ENCODE data around the gene CBX4. TPM values are rescaled to one million over a fixed set of nuclear protein-coding genes. Genes with fewer than 3 reads are reported as not detected.

The CBX4 gene
- total RNA-seq, 2 donors from 2014 or later: 8.7 to 9.1 TPM

DNA sequence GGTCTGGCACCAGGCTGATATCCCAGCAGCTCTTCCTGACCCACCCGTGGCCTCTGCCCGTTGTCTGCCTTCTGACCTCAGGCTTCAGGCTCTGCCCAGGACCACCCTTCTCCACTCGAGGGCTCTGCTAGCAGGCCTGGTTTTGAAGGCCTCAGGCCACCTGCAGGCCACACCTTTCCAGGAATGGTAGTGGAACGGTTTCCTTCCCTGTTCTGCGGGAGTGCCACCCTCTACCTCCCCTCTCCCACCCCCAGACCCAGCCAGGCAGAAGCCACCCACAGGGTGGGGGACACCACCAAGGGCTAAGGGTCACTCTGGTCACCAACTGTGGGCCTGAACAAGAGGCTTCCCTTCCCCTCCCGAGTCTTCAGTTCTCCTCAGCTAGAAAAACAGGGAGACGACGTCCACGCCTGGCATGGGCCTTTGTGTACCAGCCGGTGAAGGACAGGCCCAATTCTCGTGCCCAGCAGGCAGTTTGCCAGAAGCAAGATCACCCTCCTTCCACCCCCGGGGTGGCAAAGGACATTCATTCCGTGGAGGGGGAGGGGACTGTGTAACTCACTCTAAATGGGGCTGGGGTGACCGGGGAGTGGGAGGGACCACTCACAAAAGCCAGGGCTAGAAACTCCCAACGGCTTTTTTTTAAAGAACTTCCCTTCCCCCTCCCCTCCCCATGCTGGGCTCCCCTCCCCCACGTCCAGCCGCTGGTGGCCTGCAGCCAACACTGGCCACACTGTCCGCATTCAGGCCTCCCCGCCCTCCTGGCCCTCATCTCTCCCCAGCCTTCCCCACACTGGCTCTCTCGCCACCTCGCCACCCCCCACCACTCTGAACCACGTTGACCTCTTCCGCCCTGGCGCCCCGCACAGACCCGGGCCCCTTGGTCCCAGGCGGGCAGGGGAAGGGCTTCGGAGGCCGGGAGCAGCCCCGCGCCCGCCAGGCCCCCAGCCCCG is 7.7 kb downstream of the CBX4 start:
- no peak overlapping the region for H3K4me3 Mint-ChIP-seq
- no peaks in the 10 kb centered on the region for H3K9me3 Mint-ChIP-seq
- peaks cover 4% of the 10 kb centered on the region for H3K4me1 Mint-ChIP-seq

GRCh38 chr17:79830763-79831264 is 8.4 kb downstream of the CBX4 start:
- Mint-ChIP-seq H3K9me3 (no peaks in the 10 kb centered on the region), H3K4me1 (peaks cover 4% of the 10 kb centered on the region), H3K4me3 (no peak overlapping the region), H3K27ac (no peak overlapping the region), H3K36me3 (ENCODE audit: low read depth) (peaks cover 16% of the 10 kb centered on the region), H3K27me3 (no peaks in the 10 kb centered on the region)
- ATAC-seq (replicated peaks): no peak

More for the DNA sequence above, 7.7 kb downstream of the CBX4 start:
- no peak overlapping the region for H3K27ac Mint-ChIP-seq
- ATAC-seq (replicated peaks): no peak
- peaks cover 16% of the 10 kb centered on the region for H3K36me3 Mint-ChIP-seq (ENCODE audit: low read depth)
- no peaks in the 10 kb centered on the region for H3K27me3 Mint-ChIP-seq

GRCh38 chr17:79830303-79830702 is 8.9 kb downstream of the CBX4 start:
- no peak overlapping the region for H3K27ac Mint-ChIP-seq
- no peak for ATAC-seq (replicated peaks)
- H3K27me3 Mint-ChIP-seq: no peaks in the 10 kb centered on the region

DNA sequence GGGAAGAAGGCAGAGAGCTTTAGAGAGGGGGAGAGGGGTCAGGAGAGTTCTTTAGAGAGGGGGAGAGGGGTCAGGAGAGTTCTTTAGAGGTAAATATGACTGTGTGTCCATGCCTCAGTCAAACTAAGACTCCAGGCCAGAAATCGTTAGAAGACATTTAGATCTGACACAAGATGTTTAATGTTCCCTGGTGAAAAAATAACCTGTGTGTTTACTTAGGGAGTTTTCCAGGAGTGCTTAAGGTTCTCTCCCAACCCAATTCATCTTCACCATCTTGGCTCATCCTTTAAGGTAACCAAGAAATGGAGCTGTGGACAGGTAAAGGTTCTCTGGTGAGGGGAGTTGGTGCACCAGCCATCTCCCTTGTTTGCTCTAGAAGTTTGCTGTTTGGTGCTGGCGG is 9.8 kb downstream of the CBX4 start:
- Mint-ChIP-seq H3K36me3 (ENCODE audit: low read depth) (peaks cover 8% of the 10 kb centered on the region), H3K9me3 (no peaks in the 10 kb centered on the region), H3K4me1 (peaks cover 4% of the 10 kb centered on the region), H3K27ac (no peak overlapping the region), H3K4me3 (no peak overlapping the region), H3K27me3 (peaks cover 2% of the 10 kb centered on the region)
- no peak for ATAC-seq (replicated peaks)

More at GRCh38 chr17:79830303-79830702, 8.9 kb downstream of the CBX4 start:
- Mint-ChIP-seq H3K36me3 (ENCODE audit: low read depth) (peaks cover 16% of the 10 kb centered on the region), H3K4me3 (no peak overlapping the region), H3K9me3 (no peaks in the 10 kb centered on the region), H3K4me1 (peaks cover 4% of the 10 kb centered on the region)

DNA sequence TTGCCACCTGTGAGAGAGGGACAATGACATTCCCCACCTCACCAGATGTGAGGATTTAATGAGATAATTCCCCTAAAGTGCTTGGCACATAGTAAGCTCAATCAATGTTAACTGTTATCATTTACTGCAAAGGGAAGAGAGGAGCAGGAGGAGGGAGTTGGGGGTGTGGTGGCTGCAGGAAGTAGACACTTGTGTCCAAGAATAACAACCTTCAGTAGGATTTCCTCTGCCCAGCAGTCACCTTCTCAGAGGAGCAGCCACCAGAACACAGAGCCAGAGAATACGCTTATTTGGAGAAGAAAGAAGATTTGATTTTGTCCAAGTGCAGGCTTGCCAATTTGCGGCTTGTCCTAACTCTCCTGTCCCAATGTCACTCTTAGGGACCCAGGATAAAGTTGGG is 10.2 kb downstream of the CBX4 start:
- Mint-ChIP-seq H3K4me3 (no peak overlapping the region), H3K27ac (no peak overlapping the region)
- ATAC-seq (replicated peaks): no peak

DNA sequence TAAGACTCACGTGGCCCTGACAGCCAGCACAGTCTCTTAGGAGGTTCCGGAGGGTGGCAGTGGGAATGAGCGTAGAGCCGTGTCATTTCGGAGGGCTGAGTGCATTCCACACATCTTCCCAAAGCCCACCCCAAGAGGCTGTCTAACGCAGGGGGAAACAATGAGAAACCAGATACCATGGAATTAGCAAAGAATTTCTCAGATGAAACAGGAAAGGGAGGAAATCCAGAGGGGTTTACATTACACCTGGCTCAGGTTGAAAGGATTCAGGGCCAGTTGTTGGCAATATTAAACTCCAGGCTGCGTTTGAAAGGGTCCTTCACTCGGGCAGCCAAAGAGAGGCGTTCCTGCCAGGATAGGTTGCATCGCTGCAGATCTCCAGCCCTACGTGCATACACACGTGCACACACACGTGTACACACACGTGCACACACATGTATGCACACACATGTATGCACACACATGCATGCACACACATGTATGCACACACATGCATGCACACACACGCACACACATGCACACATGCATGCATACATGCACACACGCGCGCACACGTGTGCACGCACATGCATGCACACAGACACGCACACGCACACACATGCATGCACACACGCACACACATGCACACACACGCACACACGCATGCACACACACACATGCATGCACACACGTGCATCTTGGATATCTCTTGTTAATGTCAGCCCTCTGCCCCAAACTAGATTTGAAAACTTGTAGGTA is 12.2 kb downstream of the CBX4 start:
- H3K4me1 Mint-ChIP-seq: no peaks in the 10 kb centered on the region
- H3K9me3 Mint-ChIP-seq: no peaks in the 10 kb centered on the region
- H3K36me3 Mint-ChIP-seq (ENCODE audit: low read depth): no peaks in the 10 kb centered on the region
- no peak for ATAC-seq (replicated peaks)
- H3K4me3 Mint-ChIP-seq: no peak overlapping the region
- no peak overlapping the region for H3K27ac Mint-ChIP-seq
- H3K27me3 Mint-ChIP-seq: peaks cover 3% of the 10 kb centered on the region

More for the DNA sequence above, 10.2 kb downstream of the CBX4 start:
- Mint-ChIP-seq H3K27me3 (peaks cover 3% of the 10 kb centered on the region), H3K36me3 (ENCODE audit: low read depth) (peaks cover 6% of the 10 kb centered on the region), H3K4me1 (peaks cover 4% of the 10 kb centered on the region), H3K9me3 (no peaks in the 10 kb centered on the region)

DNA sequence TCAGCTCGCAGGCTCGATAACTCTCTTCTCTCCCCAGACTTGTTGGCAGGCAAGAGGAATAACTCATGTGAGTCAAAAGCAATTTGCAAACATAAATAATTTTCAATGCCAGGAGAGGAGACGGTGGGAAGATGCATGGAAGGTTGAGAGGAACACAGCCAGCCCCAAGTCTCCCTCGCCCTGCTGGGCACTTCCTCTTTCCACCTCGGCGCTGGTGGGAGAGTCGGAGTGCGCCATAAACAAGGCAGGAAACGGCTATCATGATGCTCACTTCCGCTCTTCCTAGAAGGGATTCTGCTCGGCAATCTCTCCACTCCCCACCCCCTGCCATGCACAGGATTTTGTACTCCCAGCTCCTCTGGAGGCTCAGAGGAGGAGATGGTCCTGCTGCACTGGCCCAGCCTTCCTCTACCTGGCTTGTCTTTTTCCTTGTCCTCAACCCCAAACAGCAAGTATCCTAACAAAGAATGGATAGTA is 13.0 kb downstream of the CBX4 start:
- H3K4me3 Mint-ChIP-seq: peak overlapping the region; percentile 4

DNA sequence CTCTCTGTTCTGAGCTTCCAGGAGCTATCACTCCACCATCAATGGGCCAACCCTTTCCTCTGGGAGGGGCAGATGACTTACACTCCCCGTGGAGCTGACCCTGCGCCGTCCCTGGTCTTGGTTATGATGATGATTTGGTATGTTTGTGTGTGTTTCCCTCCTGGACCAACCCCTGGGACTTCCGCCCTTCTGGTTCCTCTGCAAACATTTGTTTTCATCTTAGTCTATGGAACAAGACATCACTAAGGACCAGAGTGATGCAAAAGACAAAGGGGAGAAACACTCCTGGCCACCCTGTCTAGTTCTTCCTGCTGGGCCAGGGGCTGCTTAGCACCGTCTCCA is 13.7 kb downstream of the CBX4 start:
- no peak overlapping the region for H3K4me3 Mint-ChIP-seq
- H3K27ac Mint-ChIP-seq: no peak overlapping the region
- no peaks in the 10 kb centered on the region for H3K9me3 Mint-ChIP-seq
- H3K27me3 Mint-ChIP-seq: peaks cover 3% of the 10 kb centered on the region
- H3K4me1 Mint-ChIP-seq: no peaks in the 10 kb centered on the region
- no peaks in the 10 kb centered on the region for H3K36me3 Mint-ChIP-seq (ENCODE audit: low read depth)
- ATAC-seq (replicated peaks): no peak

More for the DNA sequence above, 13.0 kb downstream of the CBX4 start:
- Mint-ChIP-seq H3K36me3 (ENCODE audit: low read depth) (no peaks in the 10 kb centered on the region), H3K27ac (no peak overlapping the region), H3K4me1 (no peaks in the 10 kb centered on the region), H3K9me3 (no peaks in the 10 kb centered on the region), H3K27me3 (peaks cover 3% of the 10 kb centered on the region)
- ATAC-seq (replicated peaks): no peak

- no peaks in the 10 kb centered on the region for H3K4me1 Mint-ChIP-seq
- H3K4me3 Mint-ChIP-seq: no peak overlapping the region
- no peak for ATAC-seq (replicated peaks)
- no peaks in the 10 kb centered on the region for H3K36me3 Mint-ChIP-seq (ENCODE audit: low read depth)
- no peaks in the 10 kb centered on the region for H3K9me3 Mint-ChIP-seq
- no peak overlapping the region for H3K27ac Mint-ChIP-seq
- H3K27me3 Mint-ChIP-seq: peaks cover 3% of the 10 kb centered on the region
Measured at GRCh38 chr17:79824893-79825579, 14.2 kb downstream of the CBX4 start.

DNA sequence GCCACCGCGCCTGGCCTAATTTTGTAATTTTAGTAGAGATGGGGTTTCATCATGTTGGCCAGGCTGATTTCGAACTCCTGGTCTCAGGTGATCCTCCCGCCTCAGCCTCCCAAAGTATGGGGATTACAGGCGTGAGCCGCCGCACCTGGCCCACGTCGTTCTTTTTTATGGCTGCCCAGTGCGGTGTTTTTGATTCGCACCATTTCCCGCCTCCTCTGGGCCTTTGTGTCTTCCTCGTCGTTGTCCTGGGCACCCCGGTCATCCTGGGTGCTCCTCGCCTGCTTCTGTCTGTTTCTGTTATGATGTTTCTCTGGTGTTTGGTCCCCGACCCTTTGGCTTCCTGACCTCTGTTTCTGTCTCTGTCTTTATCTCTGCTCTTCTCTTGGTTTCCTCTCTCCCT is 15.0 kb downstream of the CBX4 start:
- Mint-ChIP-seq H3K27ac (no peak overlapping the region), H3K4me1 (no peaks in the 10 kb centered on the region), H3K4me3 (no peak overlapping the region), H3K9me3 (no peaks in the 10 kb centered on the region), H3K36me3 (ENCODE audit: low read depth) (no peaks in the 10 kb centered on the region), H3K27me3 (peaks cover 3% of the 10 kb centered on the region)
- ATAC-seq (replicated peaks): no peak

DNA sequence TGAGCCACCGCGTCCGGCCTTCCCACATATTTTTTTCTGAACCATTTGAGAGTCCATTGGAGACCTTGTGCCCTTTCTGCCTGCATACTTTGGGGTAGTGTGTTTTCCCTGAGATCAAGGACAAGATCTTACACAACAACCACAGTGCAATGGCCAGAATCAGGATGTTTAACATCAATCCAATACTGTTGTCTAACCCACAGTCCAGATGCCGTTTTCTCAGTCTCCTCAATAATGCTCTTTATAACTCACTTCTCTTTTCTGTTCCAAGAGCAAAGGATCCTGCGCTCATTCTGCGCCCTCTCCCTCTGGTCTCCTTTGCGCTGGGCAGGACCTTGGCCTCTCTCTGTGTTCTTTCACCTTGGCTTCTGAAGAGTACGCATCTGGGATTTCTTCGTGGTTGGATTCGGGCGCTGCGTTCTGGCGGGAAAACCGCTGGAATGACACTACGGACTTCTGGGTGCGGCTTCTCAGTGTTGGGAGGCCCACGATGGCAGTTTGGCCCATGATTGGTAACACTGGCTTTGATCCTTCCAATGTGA is 16.6 kb downstream of the CBX4 start:
- no peaks in the 10 kb centered on the region for H3K36me3 Mint-ChIP-seq (ENCODE audit: low read depth)
- H3K4me3 Mint-ChIP-seq: no peak overlapping the region
- ATAC-seq (replicated peaks): no peak
- H3K9me3 Mint-ChIP-seq: no peaks in the 10 kb centered on the region
- no peak overlapping the region for H3K27ac Mint-ChIP-seq
- H3K27me3 Mint-ChIP-seq: peaks cover 8% of the 10 kb centered on the region
- H3K4me1 Mint-ChIP-seq: no peaks in the 10 kb centered on the region

DNA sequence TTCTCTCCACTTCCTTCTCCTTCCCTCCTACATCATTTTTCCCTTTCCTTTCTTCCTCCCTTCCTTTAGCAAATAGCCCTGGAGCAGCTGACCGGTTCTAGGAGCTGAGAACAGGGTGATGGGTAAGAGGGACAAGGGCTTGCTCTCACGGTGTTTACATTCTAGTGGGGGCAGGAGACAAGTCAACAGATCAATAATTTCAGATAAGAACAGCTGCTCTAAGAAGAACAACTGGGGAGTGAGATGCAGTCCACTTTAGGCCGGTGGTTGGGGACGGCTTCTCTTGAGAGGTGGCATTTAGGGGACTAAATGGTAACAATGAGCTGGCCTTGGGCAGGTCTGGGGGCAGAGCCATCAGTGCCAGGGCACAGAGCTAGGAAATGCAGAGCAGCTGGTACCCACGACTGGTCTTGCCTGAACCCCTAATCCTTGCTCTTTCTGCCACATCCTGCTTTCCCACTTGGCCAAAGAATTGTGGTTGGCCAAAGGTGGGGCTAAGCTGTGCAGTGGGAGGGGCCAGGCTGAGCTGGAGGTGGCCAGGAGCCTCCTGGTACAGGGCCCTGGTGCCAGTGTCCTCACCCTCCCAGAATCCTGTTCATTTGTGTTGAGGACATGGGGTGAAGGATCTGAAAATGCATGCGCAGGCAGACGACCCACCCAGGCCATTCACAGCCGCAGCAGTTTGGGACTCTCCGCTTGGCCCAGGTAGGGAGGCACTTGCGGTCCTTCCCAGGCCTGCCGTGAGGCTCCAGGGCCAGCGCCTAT is 17.7 kb downstream of the CBX4 start:
- Mint-ChIP-seq H3K27ac (no peak overlapping the region), H3K4me1 (no peaks in the 10 kb centered on the region), H3K9me3 (no peaks in the 10 kb centered on the region), H3K4me3 (no peak overlapping the region), H3K36me3 (ENCODE audit: low read depth) (no peaks in the 10 kb centered on the region), H3K27me3 (peaks cover 14% of the 10 kb centered on the region)
- ATAC-seq (replicated peaks): no peak

DNA sequence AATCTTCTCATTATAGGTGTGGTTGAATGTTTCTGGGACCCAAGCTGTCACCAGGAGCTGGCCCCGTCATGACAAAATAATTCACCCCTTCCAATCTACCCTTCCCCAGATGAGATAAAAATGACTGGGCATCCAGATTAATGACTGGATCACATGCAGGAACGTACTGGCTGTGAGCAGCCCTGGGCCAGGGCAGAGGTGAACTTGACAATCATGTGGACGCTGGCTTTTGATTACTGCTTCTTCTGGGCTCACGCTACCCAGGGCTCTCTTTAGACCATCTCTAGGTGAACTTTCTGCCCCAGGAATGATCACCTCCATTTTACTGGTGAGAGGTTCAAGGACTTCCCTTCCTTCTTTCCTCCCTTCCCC is 18.3 kb downstream of the CBX4 start:
- H3K36me3 Mint-ChIP-seq (ENCODE audit: low read depth): no peaks in the 10 kb centered on the region
- peaks cover 19% of the 10 kb centered on the region for H3K27me3 Mint-ChIP-seq
- no peak overlapping the region for H3K27ac Mint-ChIP-seq
- no peaks in the 10 kb centered on the region for H3K4me1 Mint-ChIP-seq
- H3K9me3 Mint-ChIP-seq: no peaks in the 10 kb centered on the region
- no peak for ATAC-seq (replicated peaks)
- H3K4me3 Mint-ChIP-seq: no peak overlapping the region
